Measurements from ENCODE around the gene ECI1. TPM values are rescaled to one million over a fixed set of nuclear protein-coding genes. Genes with fewer than 3 reads are reported as not detected.

The ECI1 gene, protein sequence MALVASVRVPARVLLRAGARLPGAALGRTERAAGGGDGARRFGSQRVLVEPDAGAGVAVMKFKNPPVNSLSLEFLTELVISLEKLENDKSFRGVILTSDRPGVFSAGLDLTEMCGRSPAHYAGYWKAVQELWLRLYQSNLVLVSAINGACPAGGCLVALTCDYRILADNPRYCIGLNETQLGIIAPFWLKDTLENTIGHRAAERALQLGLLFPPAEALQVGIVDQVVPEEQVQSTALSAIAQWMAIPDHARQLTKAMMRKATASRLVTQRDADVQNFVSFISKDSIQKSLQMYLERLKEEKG
- 10 to 100 TPM; 35.0 to 71.9 TPM for total RNA-seq
- 10 to 100 TPM; 55.2 to 87.1 TPM for polyA plus RNA-seq
- long read RNA-seq, donor 1, transcript ECI1-206 (6 exons, 961 nt): minor isoform, 21 of 64 reads
- long read RNA-seq, donor 1, transcript ECI1-201 (7 exons, 1,541 nt): major isoform, 29 of 64 reads
- long read RNA-seq, donor 1, partial matches to known transcripts: 12 of 64 reads
- long read RNA-seq, donor 1, other reads (novel, unspliced or antisense): 0 of 64 reads
- long read RNA-seq, donor 2, transcript ECI1-201 (7 exons, 1,541 nt): major isoform, 18 of 22 reads
- long read RNA-seq, donor 2, partial matches to known transcripts: 0 of 22 reads
- long read RNA-seq, donor 2, other reads (novel, unspliced or antisense): 0 of 22 reads
- long read RNA-seq, donor 3, transcript ECI1-206 (6 exons, 961 nt): minor isoform, 11 of 45 reads
- long read RNA-seq, donor 3, transcript ECI1-201 (7 exons, 1,541 nt): major isoform, 25 of 45 reads
- long read RNA-seq, donor 3, partial matches to known transcripts: 8 of 45 reads
- long read RNA-seq, donor 3, other reads (novel, unspliced or antisense): 0 of 45 reads
- long read RNA-seq, donor 4, transcript ECI1-201 (7 exons, 1,541 nt): major isoform, 8 of 12 reads
- long read RNA-seq, donor 4, partial matches to known transcripts: 0 of 12 reads
- long read RNA-seq, donor 4, other reads (novel, unspliced or antisense): 0 of 12 reads
- long read RNA-seq, donor 5, transcript ECI1-201 (7 exons, 1,541 nt): major isoform, 41 of 81 reads
- long read RNA-seq, donor 5, transcript ECI1-206 (6 exons, 961 nt): minor isoform, 13 of 81 reads
- long read RNA-seq, donor 5, partial matches to known transcripts: 24 of 81 reads
- long read RNA-seq, donor 5, other reads (novel, unspliced or antisense): 0 of 81 reads

- TF ChIP-seq, protein P1, sequence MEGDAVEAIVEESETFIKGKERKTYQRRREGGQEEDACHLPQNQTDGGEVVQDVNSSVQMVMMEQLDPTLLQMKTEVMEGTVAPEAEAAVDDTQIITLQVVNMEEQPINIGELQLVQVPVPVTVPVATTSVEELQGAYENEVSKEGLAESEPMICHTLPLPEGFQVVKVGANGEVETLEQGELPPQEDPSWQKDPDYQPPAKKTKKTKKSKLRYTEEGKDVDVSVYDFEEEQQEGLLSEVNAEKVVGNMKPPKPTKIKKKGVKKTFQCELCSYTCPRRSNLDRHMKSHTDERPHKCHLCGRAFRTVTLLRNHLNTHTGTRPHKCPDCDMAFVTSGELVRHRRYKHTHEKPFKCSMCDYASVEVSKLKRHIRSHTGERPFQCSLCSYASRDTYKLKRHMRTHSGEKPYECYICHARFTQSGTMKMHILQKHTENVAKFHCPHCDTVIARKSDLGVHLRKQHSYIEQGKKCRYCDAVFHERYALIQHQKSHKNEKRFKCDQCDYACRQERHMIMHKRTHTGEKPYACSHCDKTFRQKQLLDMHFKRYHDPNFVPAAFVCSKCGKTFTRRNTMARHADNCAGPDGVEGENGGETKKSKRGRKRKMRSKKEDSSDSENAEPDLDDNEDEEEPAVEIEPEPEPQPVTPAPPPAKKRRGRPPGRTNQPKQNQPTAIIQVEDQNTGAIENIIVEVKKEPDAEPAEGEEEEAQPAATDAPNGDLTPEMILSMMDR (IDR thresholded peaks at IDR 0.05; ENCODE audit: control extremely low read depth, extremely low read depth): peak; percentile 78
- Histone ChIP-seq H3K9ac (ENCODE audit: insufficient read depth in 1 of 2, low read length in 2 of 2) (peak within 1 kb of the TSS; percentile 37 to 58), H3K27me3 (ENCODE audit: control insufficient read depth in 3 of 3, insufficient read depth in 3 of 3, low read length in 2 of 3) (no peaks in the 10 kb centered on the region), H3K36me3 (ENCODE audit: control insufficient read depth in 4 of 4, insufficient read depth in 4 of 4, low read length in 4 of 4) (peaks cover 15 to 25% (median 20%) of the 10 kb centered on the region in 4 donors), H3K27ac (ENCODE audit: low read depth in 1 of 2, low read length in 1 of 2) (peak within 1 kb of the TSS; percentile 87 to 96), H3K4me3 (peak within 1 kb of the TSS; percentile 71), H3K9me3 (ENCODE audit: control insufficient read depth in 4 of 4, insufficient read depth in 3 of 4, low read length in 3 of 4) (no peaks in the 10 kb centered on the region), H3K4me1 (ENCODE audit: control insufficient read depth in 5 of 5, insufficient read depth in 5 of 5, low read length in 5 of 5) (peaks cover 0 to 18% (median 5%) of the 10 kb centered on the region in 5 donors)
- WGBS, 2 donors: 2% methylated on average over 83 to 88 of the region's 88 CpGs
- ATAC-seq (ENCODE audit: insufficient read depth, low FRiP score) (peak; percentile 98), DNase-seq (peak; percentile 95 to 98 (median 97))
Measured at GRCh38 chr16:2251296-2252111, at the start of gene ECI1. Gene ECI1 (minus strand): TSS chr16:2251587. CDS start chr16:2251566, 21 bp downstream.

GRCh38 chr16:2299915-2300192 is 48.5 kb upstream of the ECI1 start:
- Histone ChIP-seq H3K27ac (ENCODE audit: low read depth in 1 of 2, low read length in 1 of 2) (no peak overlapping the region), H3K36me3 (ENCODE audit: control insufficient read depth in 4 of 4, insufficient read depth in 4 of 4, low read length in 4 of 4) (peaks cover 0 to 51% (median 0%) of the 10 kb centered on the region in 4 donors), H3K9me3 (ENCODE audit: control insufficient read depth in 4 of 4, insufficient read depth in 3 of 4, low read length in 3 of 4) (no peaks in the 10 kb centered on the region), H3K9ac (ENCODE audit: insufficient read depth in 1 of 2, low read length in 2 of 2) (no peak overlapping the region), H3K4me1 (ENCODE audit: control insufficient read depth in 5 of 5, insufficient read depth in 5 of 5, low read length in 5 of 5) (peaks cover 0 to 3% (median 0%) of the 10 kb centered on the region in 5 donors), H3K27me3 (ENCODE audit: control insufficient read depth in 3 of 3, insufficient read depth in 3 of 3, low read length in 2 of 3) (no peaks in the 10 kb centered on the region), H3K4me3 (no peak overlapping the region)
- DNase-seq: no peak
- WGBS, 2 donors: 70 to 72% methylated on average over 10 of the region's 10 CpGs
- TF ChIP-seq, protein P1 (IDR thresholded peaks at IDR 0.05; ENCODE audit: control extremely low read depth, extremely low read depth): no peak
- ATAC-seq (ENCODE audit: insufficient read depth, low FRiP score): no peak

- H3K36me3 ChIP-seq (ENCODE audit: control insufficient read depth in 4 of 4, insufficient read depth in 4 of 4, low read length in 4 of 4): peaks cover 0 to 51% (median 0%) of the 10 kb centered on the region in 4 donors
- TF ChIP-seq, protein P1 (IDR thresholded peaks at IDR 0.05; ENCODE audit: control extremely low read depth, extremely low read depth): no peak
- no peak for ATAC-seq (ENCODE audit: insufficient read depth, low FRiP score)
- WGBS, 2 donors: 83 to 86% methylated on average over 30 to 31 of the region's 31 CpGs
- peaks cover 0 to 3% (median 0%) of the 10 kb centered on the region in 5 donors for H3K4me1 ChIP-seq (ENCODE audit: control insufficient read depth in 5 of 5, insufficient read depth in 5 of 5, low read length in 5 of 5)
- no peak overlapping the region for H3K4me3 ChIP-seq
- no peak overlapping the region for H3K9ac ChIP-seq (ENCODE audit: insufficient read depth in 1 of 2, low read length in 2 of 2)
- no peaks in the 10 kb centered on the region for H3K9me3 ChIP-seq (ENCODE audit: control insufficient read depth in 4 of 4, insufficient read depth in 3 of 4, low read length in 3 of 4)
- H3K27ac ChIP-seq (ENCODE audit: low read depth in 1 of 2, low read length in 1 of 2): no peak overlapping the region
- no peaks in the 10 kb centered on the region for H3K27me3 ChIP-seq (ENCODE audit: control insufficient read depth in 3 of 3, insufficient read depth in 3 of 3, low read length in 2 of 3)
- DNase-seq: no peak
Measured at GRCh38 chr16:2299121-2299914, 47.9 kb upstream of the ECI1 start.
